ENCODE results near the gene MEF2C.

MEF2C gene

DNA sequence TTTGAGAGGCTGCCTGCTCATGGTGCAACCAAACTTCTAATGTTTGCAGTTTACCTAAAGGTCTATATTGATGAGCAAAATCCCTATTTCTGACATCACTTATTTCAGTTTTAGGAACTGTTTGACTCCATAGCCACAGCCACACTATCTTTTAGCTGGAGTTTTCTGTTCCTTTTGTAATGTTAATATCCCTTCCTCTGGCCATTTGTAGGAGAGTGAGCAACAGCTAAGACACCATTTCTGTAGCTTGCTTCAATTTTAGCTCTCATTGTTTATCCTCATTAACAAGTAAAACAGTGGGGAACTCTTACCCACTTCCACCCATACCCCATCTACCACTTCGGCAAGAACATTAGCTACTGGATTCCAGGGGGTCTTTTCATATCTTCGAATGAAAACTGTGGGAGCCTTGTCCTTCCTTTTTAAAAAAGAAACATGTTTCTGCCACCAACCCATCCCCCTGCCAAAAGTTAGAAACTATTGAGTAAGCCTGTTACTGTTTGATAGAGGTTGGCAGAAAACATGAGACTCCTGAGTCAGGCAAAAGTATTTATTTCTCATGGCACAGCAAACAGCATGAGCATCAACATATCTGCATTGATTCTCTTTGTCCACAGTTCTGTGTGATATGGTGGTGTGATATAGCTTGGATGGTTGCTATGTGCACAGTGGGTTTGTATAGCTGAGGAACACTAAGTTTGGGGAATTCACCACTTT lies 174.1 kb downstream of the MEF2C start:
- no peak for DNase-seq

DNA sequence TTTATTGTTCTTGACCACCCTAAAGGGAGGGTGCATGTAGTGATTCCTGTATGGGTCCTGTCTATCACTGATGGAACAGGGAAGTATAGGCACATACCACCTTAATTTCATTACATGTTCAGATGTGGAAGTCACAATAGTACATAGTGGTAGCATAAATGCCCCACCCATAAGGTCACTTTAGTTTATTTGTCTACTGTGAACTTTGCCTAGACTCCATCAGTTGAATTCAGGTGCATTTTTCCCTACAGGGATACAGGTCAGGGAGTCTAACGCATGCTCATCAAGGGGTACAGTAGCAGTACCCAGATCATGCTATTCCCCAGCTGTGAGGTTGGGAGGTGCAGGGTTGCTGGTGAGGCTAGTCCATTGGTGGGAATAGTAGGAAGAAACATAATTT lies 175.0 kb downstream of the MEF2C start:
- no peak for DNase-seq

DNA sequence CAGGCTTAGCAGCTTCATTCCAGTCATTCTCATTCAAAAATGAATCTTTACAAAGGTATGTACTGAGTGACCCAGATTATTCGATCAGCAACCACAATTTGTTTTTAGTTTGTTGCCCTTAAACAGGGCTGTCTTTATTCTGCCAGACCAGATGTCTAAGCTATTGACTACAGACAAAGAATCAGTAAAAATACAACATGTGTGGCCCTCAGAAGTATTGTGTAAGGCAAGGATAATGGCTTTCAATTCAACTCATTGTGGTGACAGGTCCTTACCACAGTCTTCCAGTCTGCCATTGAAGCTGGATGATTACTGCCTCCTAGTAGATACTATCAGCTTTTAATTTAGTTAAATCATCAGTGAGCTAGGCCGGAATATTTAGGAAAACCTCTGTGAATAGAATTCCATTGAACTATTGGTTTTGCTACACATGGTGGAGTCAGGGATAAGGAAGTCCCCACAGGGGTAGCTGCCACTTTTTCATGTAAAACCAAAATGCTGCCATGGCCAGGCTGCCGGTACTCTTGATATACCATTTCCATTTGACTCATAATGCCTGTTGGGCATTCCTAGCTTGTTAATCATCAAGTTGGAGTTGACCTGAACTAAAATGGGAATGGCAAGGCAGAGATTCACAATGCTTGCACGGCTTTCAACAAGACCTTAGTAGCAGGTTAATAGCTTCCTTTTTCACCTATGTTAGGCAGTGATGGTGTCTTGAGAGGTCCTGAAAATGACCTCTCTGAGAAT lies 175.6 kb downstream of the MEF2C start:
- no peak for DNase-seq

DNA sequence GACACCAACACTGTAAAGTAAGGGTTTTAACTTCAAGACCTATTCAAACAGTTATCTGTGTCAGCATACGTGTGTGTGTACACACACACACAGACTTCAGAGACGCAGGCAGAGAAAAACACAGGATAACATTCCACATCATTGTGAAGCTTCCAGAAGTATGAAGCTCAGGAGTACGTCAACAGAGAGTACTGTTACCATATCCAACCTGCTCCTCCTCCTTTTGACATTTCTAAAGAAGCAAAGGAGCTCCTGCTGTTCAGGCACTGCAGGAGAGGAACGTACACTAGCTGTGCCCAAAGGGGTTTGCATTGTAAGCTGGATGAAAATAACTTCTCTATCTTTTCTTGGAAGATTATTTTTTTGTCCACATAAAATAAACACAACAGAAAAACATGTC lies 180.7 kb downstream of the MEF2C start:
- DNase-seq = no peak

DNA sequence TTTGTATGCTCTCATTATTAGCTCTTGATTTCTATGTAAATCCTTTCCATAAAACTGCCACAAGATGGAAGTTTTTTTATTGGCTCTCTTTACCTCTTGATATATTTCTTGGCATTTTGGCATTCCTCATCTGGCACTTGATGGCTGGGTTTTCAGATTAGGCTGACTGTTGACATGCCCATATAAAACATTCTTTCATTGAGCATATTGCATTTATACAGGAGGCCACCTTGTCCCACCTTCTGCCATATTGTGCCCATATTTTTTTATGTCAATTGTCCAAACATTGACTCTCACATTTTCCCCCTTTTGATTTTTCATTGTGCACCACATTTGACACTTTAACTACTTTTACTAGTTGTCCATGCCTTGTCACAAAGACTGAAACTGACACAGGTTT lies 182.9 kb downstream of the MEF2C start:
- no peak for DNase-seq

DNA sequence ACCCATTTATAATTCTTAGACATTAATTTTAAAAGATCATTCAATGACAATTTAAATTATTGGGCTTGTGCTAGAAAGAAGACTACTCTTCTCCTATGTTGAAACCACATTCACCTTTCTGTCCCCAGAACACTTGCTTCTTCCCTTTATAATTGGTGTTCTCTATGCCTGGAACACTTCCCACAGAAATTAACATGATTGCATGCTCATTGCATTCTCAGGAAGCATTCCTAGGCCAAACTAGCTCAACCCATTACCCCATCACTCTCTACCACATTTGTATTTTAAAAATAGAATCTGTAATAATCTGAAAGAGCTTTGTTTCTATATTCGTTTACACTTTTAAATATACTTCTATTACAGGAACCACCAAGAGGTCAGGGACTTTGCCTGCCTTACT lies 184.7 kb downstream of the MEF2C start:
- DNase-seq = no peak

DNA sequence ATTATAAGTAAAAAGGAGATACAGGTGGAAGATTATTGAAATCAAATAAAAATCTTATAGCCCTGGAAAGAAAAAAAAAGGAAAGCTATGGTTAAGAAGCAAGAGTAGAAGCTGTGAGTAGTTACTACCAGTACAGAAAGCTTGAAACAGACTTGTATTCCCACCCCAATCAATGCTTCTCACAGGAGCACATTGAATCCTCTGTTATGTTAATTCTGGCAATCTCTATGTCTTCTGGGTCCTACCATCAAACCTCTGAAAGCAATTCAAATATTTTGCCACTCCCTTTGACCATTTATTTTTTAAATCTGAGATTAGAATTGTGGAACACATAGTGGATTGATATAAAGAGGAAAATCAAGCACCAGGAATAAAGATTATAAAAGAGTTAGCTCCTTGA lies 186.5 kb downstream of the MEF2C start:
- DNase-seq = no peak

DNA sequence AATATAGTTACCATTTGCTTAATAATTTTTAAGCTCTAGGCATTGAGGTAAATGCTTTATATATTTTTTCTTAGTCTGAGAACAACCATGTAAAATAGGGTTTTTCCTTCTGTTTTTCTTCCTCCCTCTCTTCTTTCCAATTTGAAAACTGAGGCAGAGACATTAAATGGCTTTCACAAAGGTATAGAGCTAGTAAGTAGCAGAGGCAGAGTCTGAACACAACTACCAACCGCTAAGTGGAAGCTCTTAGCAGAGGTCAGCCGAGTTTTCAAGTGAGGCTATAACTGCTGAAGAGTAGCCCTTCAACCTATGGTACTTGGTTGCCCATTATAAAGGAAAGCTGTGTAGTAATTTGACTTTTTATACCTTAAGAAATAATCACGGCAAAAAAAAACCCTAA lies 187.1 kb downstream of the MEF2C start:
- no peak for DNase-seq

DNA sequence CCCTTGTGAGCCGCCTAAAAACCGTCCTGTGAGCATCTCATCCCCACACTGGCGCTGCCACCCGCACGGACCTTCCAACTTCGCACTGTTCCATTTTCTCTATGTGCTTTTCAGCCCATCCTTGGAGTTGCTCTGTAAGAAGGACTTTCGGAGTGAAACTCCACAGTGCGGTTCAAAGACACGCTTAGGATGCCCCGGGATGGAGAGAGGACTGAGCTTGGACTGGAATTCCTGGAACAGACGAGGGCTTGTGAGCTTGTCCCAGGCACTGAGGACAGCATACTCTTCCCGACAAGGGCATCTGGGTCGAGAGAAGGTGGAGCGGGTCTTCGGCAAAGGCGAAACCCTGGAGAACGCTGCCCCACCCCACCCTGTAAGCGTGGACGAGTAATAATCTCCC lies 187.8 kb downstream of the MEF2C start:
- DNase-seq = no peak

DNA sequence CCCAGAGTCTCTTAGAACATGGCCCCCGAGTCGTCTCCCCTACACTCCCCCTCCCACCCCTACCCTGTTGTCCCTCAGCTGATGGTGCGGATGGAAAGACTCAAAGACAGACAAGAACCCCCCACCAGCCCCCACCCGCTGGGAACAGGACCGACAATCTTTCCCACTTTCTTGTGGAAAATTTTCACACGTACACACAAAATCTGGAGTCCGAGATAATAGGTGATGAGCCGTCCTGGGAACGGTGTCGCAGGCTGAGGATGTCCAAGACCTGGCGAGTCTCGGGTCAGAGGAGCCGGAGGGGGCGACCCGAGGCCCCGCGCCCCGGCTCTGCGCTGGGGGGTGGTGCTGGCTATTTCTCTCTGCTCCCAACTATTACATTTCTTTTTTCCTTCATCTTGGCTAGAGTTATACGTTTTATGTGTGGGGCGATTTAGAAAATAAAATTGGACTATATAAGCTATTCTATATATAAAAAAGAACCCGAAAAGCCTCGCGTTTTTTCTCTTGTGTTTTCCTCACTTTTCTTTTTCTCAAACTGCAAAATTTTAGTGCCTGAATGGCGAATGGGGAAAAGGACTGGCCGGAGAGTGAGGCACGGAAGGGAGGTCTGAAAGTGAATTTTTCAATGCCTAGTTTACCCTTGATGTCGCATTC lies 188.8 kb downstream of the MEF2C start:
- no peak for DNase-seq

DNA sequence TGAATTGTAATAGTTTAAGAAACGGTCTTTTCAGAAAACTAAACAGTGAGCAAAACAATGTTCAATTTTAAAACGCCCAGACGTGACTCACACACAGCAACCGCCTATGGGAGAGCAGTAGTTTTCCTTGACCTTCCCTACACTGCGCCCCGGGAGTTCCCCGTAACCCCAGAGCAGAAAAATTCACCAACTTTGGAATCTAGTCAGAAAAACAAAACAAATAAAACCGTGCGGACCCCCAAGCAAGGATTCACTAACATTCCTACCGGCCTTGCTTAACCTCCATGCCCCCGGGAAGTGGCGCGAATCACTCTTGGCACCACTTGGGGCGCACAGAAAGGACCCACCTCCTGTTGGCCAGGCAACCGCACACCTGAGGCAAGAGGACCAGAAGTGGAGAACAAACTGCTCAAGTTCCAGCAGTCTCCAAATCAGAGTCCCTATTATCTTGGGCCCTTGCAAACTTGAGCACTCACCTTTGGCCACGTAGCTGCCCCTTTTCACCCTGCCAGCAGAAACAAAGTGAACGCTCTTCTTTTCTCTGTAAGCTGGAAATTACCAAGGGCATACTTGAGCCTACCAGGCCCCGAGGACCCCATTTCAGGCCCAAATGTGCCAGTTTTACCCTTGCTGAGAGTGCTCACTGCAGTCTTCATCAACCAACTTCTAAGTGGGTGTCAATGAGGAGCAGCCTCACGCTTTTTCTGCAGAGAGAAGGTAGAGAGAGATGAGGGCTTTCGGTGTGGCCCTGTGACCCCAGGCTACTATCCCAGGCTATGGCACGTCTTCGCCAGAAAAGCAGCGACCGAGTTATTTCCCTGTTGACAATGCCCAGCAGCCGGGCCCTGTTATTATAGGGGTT lies 189.7 kb downstream of the MEF2C start:
- no peak for DNase-seq

DNA sequence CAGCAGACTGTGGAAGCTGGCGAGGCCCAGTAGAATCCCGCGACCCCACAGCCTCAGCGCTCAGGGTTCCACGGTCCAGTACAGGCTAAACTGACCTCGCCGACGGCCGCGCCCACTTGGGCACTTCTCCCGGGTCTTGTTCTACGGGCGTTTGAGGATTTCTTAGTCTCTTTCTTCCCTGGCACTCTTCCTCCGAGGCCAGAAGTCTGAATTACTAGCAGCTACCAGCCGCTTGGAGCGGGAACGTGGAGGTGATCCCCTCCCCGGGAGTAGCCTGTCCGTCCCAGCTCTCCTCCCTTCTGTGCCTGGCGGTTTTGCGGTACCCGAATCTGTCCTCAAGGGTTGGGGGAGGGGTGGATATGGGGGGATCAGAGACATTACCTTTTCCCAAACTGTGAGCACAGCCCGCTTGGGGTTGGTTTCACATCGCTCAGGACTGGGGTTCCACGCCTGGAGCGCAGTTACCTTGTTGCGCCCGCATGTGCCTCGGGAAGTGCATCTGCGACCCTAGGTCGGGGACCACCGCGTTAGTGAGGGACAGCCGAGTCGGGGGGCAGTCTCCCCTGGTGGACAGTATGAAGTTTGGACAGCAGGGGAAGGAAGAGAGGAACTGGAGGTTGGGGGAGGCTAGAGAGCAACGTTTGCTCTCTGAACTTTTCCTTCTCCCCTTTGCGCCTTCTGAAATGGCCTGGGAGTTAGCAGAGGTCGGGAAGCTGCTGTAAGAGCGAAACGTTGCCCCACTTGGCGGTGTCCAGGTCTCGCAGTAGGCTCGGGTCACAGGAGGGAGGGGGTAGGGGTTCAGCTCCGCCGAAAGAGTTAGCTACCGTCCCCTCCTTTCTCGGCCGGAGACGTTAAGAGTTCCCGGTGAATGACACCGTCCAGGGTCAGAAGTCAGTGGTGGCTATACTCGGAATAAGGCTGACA lies 190.8 kb downstream of the MEF2C start:
- DNase-seq = no peak

DNA sequence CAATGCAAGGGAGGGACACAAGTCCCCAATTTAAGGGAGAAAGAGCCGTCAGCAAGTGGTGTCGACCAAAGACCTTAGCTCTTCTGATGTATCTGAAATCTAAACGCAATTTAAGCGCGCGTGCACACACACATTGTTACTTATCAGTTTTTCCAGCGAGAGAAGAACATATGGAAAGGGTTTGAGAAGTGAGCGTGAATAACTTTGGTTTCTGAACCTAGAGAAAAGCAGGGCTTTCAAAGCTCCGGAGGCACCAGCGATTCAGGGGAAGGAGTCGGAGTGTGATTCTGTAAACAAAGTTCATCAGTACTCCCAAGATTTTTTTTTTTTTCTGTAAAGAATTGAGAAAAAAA lies 191.8 kb downstream of the MEF2C start:
- no peak for DNase-seq

DNA sequence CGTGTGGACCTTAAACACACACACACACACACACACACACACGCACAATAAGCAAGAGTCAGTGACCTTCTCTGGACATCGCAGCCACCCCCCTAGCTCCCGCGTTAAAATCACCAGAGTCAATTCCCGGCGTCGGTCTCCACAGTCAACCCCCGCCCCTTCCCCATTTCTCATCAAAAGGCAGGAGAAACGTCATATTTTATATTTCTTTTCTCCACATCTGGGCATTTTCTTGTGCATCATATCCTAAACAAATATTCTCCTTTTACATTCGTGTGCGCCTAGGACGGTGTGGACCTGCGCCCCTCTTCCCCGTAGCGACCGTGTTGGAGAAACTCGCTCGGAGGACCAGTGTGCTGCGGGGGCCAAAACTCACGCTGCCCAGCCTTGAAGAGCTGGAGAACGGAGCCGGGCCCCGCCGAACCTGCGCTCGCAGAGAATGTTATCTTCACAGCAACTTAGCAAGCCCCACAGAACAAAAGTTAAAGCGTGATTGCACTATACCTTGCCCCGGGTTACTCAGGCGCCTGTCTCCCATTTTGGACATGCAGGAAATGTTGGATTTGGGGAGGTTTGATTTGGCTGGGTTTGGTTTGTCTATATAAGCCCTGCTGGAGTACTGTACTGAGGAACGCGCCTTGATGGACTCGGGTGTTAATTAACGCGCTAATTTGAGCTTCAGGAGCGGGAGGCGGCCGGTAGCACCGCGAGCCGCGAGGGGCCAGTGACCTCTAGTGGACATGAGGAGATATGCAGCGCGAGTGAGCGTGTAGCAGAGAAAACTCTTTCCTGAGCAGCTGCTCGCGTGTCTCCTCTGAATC lies 192.4 kb downstream of the MEF2C start:
- DNase-seq = peak; percentile 41

DNA sequence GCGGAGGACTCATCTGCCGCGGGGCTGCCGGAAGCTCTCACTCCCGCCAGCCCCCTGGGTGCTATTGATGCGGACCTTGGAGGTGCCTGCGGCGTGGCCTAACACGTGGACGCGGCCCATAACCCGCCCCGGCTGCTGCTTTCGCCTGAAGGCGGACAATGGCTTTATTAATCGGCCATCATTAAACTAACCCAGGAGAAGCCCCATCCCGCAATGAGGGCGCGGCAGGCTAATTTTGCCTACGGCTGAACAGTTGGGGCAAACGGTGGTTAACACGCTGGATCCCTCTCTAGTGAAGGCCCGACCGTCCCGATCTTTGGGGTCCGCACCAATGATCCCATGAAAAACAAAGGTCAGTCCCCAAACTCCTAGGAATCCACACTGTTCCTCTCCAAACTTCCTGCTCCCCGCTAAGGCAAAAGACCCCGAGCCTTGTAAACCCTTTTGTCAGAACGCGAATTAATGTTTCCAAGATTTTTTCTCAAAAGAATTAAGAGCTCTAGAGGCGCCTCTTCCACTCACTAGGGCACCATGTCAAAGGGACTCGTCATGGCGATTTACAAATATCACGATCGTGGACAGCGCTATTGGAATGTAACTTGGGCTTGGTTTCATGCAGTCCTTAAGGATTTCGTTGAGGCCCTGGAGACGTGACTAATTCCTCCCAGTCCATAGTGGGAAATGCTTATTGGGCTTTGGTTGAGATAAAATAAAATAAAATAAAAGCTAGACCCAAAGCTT lies 193.1 kb downstream of the MEF2C start:
- DNase-seq = no peak

DNA sequence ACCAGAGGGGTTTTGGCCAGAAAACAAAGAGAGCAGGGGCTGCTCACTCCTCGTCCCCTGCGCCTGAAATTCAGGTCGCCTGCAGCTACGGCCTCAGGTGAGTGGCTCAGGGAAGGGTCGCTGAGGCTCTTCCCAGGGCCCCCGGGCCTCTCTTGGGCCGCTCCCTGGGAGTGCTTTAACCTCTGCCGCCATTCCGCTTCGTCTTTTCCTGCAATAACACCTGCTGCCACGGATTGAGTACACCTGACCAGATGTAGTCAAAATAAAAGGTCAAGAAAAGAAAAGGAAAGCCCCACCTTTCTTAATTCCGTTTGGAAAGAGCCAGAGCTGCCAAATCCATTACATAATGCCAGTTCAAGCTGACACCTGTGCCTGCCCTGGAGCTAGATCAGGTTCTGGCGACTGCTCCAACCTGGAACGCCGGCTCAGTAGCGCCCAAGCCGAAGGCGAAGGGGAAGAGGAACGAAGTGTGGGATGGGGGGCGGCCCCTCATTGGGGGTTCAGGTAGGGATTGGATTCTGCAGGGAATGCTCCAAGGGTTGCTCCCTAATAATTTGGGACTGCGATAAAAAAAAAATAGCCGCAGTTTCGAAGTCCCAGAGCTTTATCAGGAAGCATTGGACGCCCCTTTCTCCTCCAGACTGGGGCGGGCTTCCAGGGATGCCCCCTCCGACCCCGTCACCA lies 193.9 kb downstream of the MEF2C start:
- DNase-seq = no peak

DNA sequence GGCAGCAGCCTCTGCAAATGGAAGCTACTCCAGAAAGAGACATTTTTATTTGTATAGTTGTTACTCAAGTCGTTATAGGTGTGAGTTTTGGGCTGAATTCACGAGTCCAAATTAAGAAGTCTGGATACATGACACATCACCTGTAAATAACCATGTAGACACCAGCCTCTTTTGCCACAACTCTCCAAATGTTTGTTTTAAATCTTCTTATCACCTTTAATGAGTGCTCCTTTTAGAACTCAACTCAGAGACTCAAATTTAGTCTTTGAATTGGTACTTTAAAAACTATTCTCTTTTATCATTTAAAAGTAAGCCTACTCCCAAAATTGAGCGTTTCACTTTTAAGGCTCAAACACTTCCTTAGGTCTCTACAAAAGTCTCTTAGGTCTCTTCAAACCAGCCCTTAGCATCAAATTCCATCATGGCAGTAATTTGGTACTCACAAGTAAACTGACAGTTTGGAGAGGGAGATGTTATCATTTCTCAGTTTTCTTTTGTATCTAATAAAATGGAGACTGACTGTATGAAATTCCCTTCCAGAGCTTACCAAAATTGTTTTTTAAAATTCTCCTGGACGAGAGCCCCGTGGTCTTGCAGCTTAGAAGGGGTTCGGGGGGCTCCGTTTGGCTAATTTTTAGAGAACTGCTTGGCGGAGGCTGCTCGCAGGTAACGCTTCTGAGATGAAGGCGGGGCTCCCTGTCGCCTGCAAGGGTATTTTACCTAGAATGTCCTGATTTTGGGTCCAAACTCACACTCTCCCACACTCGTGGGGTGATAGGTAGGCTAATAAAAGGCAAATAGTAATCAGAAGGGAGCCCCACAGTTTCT lies 194.6 kb downstream of the MEF2C start:
- DNase-seq = no peak

DNA sequence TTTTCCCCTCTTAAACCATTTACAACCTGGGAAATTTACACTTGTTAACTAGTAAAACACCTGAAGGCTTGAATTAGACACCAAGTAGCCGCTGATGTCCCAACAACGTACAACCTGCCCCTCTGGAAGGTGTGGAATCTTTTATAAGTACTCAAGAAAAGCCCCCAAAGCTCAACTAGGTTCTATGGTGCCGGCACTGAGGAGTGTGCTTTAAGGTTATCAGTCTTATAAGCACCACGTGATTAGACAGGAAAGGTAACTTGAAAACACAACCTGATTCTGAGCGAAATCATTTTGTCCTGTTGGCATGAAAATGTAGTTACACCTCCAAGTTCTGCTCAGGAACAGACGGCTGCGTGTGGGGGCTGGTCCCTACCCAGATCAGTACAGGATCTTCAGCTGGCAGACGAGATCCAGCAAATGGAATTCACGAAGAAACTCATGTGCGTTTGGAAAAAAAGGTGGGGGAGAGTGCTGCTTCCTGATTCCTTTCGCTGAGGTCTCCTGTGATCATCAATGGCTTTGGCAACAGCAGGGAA lies 195.5 kb downstream of the MEF2C start:
- DNase-seq = no peak

DNA sequence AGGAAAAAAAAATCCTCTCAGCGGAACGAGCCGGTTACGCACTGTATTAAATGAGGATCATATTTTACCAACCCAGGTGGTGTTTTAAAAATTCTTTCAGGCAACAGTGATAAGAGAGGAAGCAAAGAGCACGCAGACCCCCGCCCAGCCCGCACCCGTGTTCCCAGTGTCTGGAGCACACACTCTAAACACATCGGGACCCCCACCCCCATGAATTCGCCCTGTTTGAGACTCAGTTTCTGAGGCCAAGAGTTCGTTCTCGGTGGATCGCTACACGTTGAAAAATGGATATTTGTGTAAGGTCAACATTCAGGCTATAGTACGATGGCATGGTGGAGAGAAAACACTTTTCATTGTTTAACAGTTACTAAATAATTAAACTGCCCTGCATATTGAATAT lies 196.3 kb downstream of the MEF2C start:
- DNase-seq = no peak
